Measurements from ENCODE around the gene SLC25A41. TPM values are rescaled to one million over a fixed set of nuclear protein-coding genes. Genes with fewer than 3 reads are reported as not detected.
A peak's percentile ranks its signal among the peaks of the same experiment; 100 is the strongest.

Gene SLC25A41
- total RNA-seq, 1 experiment from 2014 or later, result not detected

GRCh38 chr19:6414793-6415590, 18.6 kb downstream of the SLC25A41 start:
- intact Hi-C loops (cut with micrococcal nuclease), result loop anchor here (5.0 kb wide), 1 partner anchor 288 kb away; no protein-coding TSS in a partner anchor
- no peak for DNase-seq (ENCODE audit: unreplicated experiment)
- no TSS peak for BruUV-seq (replicated peaks)
- Mint-ChIP-seq H3K4me1 (ENCODE audit: insufficient read depth, unreplicated experiment) (no peaks in the 10 kb centered on the region), H3K9me3 (ENCODE audit: unreplicated experiment) (no peaks in the 10 kb centered on the region), H3K36me3 (ENCODE audit: insufficient read depth, unreplicated experiment) (peaks cover 62% of the 10 kb centered on the region), H3K4me3 (ENCODE audit: unreplicated experiment) (no peak overlapping the region), H3K27me3 (ENCODE audit: insufficient read depth, unreplicated experiment) (no peaks in the 10 kb centered on the region), H3K27ac (ENCODE audit: low read depth, unreplicated experiment) (no peak overlapping the region)
- POLR2A ChIA-PET, result no interaction called here
- CTCF ChIA-PET, result interaction anchor here (0.6 kb wide), 1 partner anchor 218 kb away, joined by 3 read pairs; no protein-coding TSS in a partner anchor
- peak; percentile 6 for TF ChIP-seq CTCF (IDR thresholded peaks at IDR 0.05; ENCODE audit: unreplicated experiment)

- CTCF ChIA-PET, result no interaction called here
- no peak for TF ChIP-seq CTCF (IDR thresholded peaks at IDR 0.05; ENCODE audit: unreplicated experiment)
- POLR2A ChIA-PET, result no interaction called here
- no peaks in the 10 kb centered on the region for H3K9me3 Mint-ChIP-seq (ENCODE audit: unreplicated experiment)
- no peak for DNase-seq (ENCODE audit: unreplicated experiment)
- no peak overlapping the region for H3K4me3 Mint-ChIP-seq (ENCODE audit: unreplicated experiment)
- H3K4me1 Mint-ChIP-seq (ENCODE audit: insufficient read depth, unreplicated experiment), result no peaks in the 10 kb centered on the region
- intact Hi-C loops (cut with micrococcal nuclease), result no loop called here
- BruUV-seq (replicated peaks), result TSS peak; percentile 43
- H3K27me3 Mint-ChIP-seq (ENCODE audit: insufficient read depth, unreplicated experiment), result no peaks in the 10 kb centered on the region
- no peak overlapping the region for H3K27ac Mint-ChIP-seq (ENCODE audit: low read depth, unreplicated experiment)
- peaks cover 51% of the 10 kb centered on the region for H3K36me3 Mint-ChIP-seq (ENCODE audit: insufficient read depth, unreplicated experiment)
These were observed 19.6 kb downstream of the SLC25A41 start for GRCh38 chr19:6413721-6414643.

GRCh38 chr19:6413291-6413690, 20.3 kb downstream of the SLC25A41 start:
- intact Hi-C loops (cut with micrococcal nuclease), result no loop called here
- BruUV-seq (replicated peaks), result no TSS peak
- POLR2A ChIA-PET, result interaction anchor here (1.1 kb wide), 1 partner anchor 12 kb away, joined by 3 read pairs; the partner anchor contains the start of gene KHSRP
- no peaks in the 10 kb centered on the region for H3K9me3 Mint-ChIP-seq (ENCODE audit: unreplicated experiment)
- peaks cover 45% of the 10 kb centered on the region for H3K36me3 Mint-ChIP-seq (ENCODE audit: insufficient read depth, unreplicated experiment)
- no peaks in the 10 kb centered on the region for H3K4me1 Mint-ChIP-seq (ENCODE audit: insufficient read depth, unreplicated experiment)
- H3K27ac Mint-ChIP-seq (ENCODE audit: low read depth, unreplicated experiment), result no peak overlapping the region
- DNase-seq (ENCODE audit: unreplicated experiment), result no peak
- no peaks in the 10 kb centered on the region for H3K27me3 Mint-ChIP-seq (ENCODE audit: insufficient read depth, unreplicated experiment)
- TF ChIP-seq CTCF (IDR thresholded peaks at IDR 0.05; ENCODE audit: unreplicated experiment), result no peak
- CTCF ChIA-PET, result no interaction called here
- no peak overlapping the region for H3K4me3 Mint-ChIP-seq (ENCODE audit: unreplicated experiment)

All from MCF 10A (cell line).